HepG2 (cell line): ENCODE data around the gene CALML5. TPM values are rescaled to one million over a fixed set of nuclear protein-coding genes. Genes with fewer than 3 reads are reported as not detected.
A peak's percentile ranks its signal among the peaks of the same experiment; 100 is the strongest.

Experiments used
- ATAC-seq: fragments of 200-7000 bp; cut with Tn5 transposase; 3 replicates; pipeline ENCODE4 v1.9.1; 2020; ENCODE audit warnings: mild to moderate bottlenecking, moderate library complexity
- BruUV-seq: library from RNA; stranded (reverse); fragments of 400-500 nt; replicated peaks from 2 replicates; lab custom pipeline; 2021; lab: Mats Ljungman, UMichigan
- CTCF ChIA-PET: fragments of 300-600 bp; formaldehyde crosslinking; extraction: SDS; loops from one replicate; lab custom pipeline; 2021; ENCODE audit warnings: low total read pairs, inconsistent platforms, low intra/inter-chr PET ratio; lab: Yijun Ruan, JAX
- POLR2A ChIA-PET: fragments of 350-600 bp; sonication (Branson Sonifier 250); formaldehyde crosslinking; loops from one replicate; lab custom pipeline; 2020; ENCODE audit warnings: antibody characterized with exemption, inconsistent platforms; lab: Yijun Ruan, JAX
- DNase-seq: peaks from one replicate; pipeline ENCODE4 v3.0.0-alpha.2; 2015; ENCODE audit warnings: low spot score
- FAIRE-seq: peaks from 3 replicates; lab custom pipeline; 2011; peaks lifted over from hg19 to GRCh38; lab: Jason Lieb, UNC
- H2AFZ ChIP-seq: one replicate; pipeline ENCODE4 v1.6.1; 2011; ENCODE audit warnings: low read length, inconsistent platforms
- H3K27ac ChIP-seq: fragments of 300-600 bp; 3 replicates; pipeline ENCODE4 v1.8.0; 2011; ENCODE audit warnings: mixed run types, mild to moderate bottlenecking, mixed read lengths, low read length, inconsistent platforms; ENCODE audit not compliant: insufficient read depth; ENCODE audit errors: extremely low read length
- H3K27me3 ChIP-seq, 2 experiments: fragments of 200-600 bp in 1 of 2; 2 replicates in 1 of 2; 3 replicates in 1 of 2; pipeline versions ENCODE4 v1.6.0 to v1.8.0; 2011; ENCODE audit warnings: low read length in 2 of 2, mild to moderate bottlenecking in 2 of 2, moderate library complexity in 2 of 2, inconsistent platforms in 1 of 2; ENCODE audit not compliant: insufficient read depth in 2 of 2, control insufficient read depth in 1 of 2
- H3K36me3 ChIP-seq, 2 experiments: fragments of 200-600 bp in 1 of 2; replicated peaks in 1 of 2; 2 replicates in 1 of 2; 3 replicates in 1 of 2; pipeline versions ENCODE4 v1.5.1 to v1.8.0; 2011; ENCODE audit warnings: low read length in 2 of 2, inconsistent platforms in 1 of 2; ENCODE audit not compliant: insufficient read depth in 2 of 2, control insufficient read depth in 1 of 2
- H3K4me1 ChIP-seq: 2 replicates; pipeline ENCODE4 v1.5.1; 2012; ENCODE audit warnings: low read length, inconsistent platforms; ENCODE audit not compliant: insufficient read depth
- H3K4me2 ChIP-seq: 2 replicates; pipeline ENCODE4 v1.6.0; 2011; ENCODE audit warnings: low read depth, low read length, inconsistent platforms
- H3K4me3 ChIP-seq, 3 experiments: fragments of 200-600 bp in 1 of 3; sonication (generic), shearing (Covaris generic) in 1 of 3; replicated peaks in 1 of 3; 2 replicates each; pipeline ENCODE4 v1.5.1; 2011 to 2016; ENCODE audit warnings: low read length in 3 of 3, inconsistent platforms in 2 of 3, low read depth in 2 of 3, mild to moderate bottlenecking in 2 of 3, control low read depth in 1 of 3, mixed read lengths in 1 of 3; ENCODE audit not compliant: insufficient read depth in 1 of 3
- H3K79me2 ChIP-seq: one replicate; pipeline ENCODE4 v1.6.1; 2011; ENCODE audit warnings: low read length, inconsistent platforms; ENCODE audit not compliant: insufficient read depth
- H3K9ac ChIP-seq: 2 replicates; pipeline ENCODE4 v1.6.0; 2011; ENCODE audit warnings: mild to moderate bottlenecking, low read depth, low read length, inconsistent platforms; ENCODE audit not compliant: insufficient read depth
- H3K9me3 ChIP-seq: 2 replicates; pipeline ENCODE4 v1.5.1; 2012; ENCODE audit warnings: mild to moderate bottlenecking, low read length
- H4K20me1 ChIP-seq: 2 replicates; pipeline ENCODE4 v1.6.0; 2011; ENCODE audit warnings: inconsistent platforms, mild to moderate bottlenecking, low read length, moderate library complexity; ENCODE audit not compliant: insufficient read depth
- ATM ChIP-seq: fragments of 450-650 bp; IDR thresholded peaks from 2 replicates; pipeline ENCODE4 v1.7.1; 2017; ENCODE audit warnings: mild to moderate bottlenecking, borderline replicate concordance
- CEBPB ChIP-seq: IDR thresholded peaks from 2 replicates; pipeline ENCODE4 v1.6.1; 2011; ENCODE audit warnings: low read depth, low read length, improper control_type of control experiment, borderline replicate concordance
- RXRA ChIP-seq: sonication (generic); formaldehyde crosslinking; IDR thresholded peaks from 2 replicates; pipeline ENCODE4 v1.5.1; 2020; ENCODE audit warnings: missing genetic modification reagents
- TEAD3 ChIP-seq: optimal IDR thresholded peaks from 2 replicates; pipeline ENCODE3; 2016; ENCODE audit warnings: borderline replicate concordance
- WGBS: methylation state at CpG from one replicate; pipeline ENCODE4 v1.1.6; 2017; ENCODE audit warnings: low lambda C conversion rate; 5-methylcytosine and 5-hydroxymethylcytosine counted together
- in situ Hi-C: cut with HindIII; loops from 2 replicates; pipeline ENCODE4 v1.10.0; 2017; ENCODE audit warnings: low pct_unique_long_range_greater_than_20kb; ENCODE audit not compliant: extremely low pct_ligation_motif_present
- intact Hi-C: fragments of 100-400 bp; cut with micrococcal nuclease; formaldehyde crosslinking; loops from one replicate; pipeline ENCODE4 v1.10.0; 2022; ENCODE audit not compliant: unreplicated experiment
- polyA plus RNA-seq, 8 experiments: library from polyadenylated mRNA; depleted of rRNA in 3 of 8; stranded (reverse) in 7 of 8; unstranded in 1 of 8; fragments of >200 nt; fragmentation: Illumina TruSeq in 4 of 8; extraction: Trizol in 4 of 8; gene quantifications; 2 replicates each; pipeline versions ENCODE4 v1.2.1 to v1.2.3, GENCODE V29; 2011 to 2016; ENCODE audit warnings: low read depth in 4 of 8, missing spikeins in 1 of 8, mixed read lengths in 1 of 8; ENCODE audit not compliant: insufficient read depth in 1 of 8
- total RNA-seq, 5 experiments: library from RNA; depleted of rRNA; stranded (reverse); fragments of >200 nt; fragmentation: Illumina TruSeq; extraction: Trizol; gene quantifications; 2 replicates each; pipeline ENCODE4 v1.2.3, GENCODE V29; 2016; ENCODE audit warnings: low read depth in 1 of 5
- TF ChIP-seq, protein P1 (sequence below): sonication (generic); formaldehyde crosslinking; IDR thresholded peaks from 2 replicates; pipeline ENCODE4 v1.5.0; 2020; ENCODE audit warnings: mild to moderate bottlenecking, missing genetic modification reagents, moderate library complexity

Gene CALML5
- total and polyA plus RNA-seq, 2 of the 13 experiments (the other 11 are each of a cell fraction or from before 2014, with no cell fraction given): not detected

DNA sequence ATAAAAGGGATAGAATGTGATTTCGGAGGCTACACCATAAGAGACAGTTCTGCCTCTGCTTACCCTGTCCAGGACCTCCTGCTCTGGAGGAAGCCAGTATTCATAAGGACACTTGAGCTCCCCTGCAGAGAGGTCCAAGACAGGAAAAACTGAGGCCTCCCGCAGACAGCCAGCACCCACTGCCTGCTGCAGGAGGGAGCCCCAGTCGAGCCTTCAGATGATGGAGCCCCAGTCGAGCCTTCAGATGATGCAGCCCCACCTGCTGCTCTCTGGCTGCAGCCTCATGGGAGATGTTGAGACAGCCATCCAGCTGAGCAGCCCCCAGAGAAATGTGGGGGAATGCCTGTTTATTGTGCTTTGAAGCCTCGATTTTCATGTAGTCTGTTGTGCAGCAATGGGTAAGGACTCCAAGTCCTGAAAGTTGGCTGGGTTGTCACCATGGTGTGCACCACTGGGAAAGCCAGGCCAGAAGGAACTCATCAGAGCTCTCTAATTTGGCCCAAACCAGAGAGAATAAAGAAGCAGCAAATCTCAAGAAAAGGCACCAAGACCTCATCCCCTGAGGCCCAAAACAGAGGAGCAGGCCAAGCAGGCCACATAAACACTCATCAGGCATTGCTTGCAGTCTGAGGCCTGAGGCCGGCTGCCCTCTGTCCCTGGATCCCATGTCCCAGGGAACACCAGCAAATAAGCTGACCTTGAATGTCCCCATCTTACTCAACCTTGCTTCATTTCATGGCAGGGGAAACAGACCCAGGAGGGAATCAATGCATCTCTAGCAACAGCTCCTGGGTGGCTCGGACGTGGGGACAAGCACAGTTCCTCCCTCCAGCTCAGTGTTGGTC, 30.9 kb downstream of the CALML5 start:
- no peaks in the 10 kb centered on the region for H4K20me1 ChIP-seq
- no peaks in the 10 kb centered on the region for H3K36me3 ChIP-seq
- H3K9ac ChIP-seq: no peak overlapping the region
- DNase-seq (no peak), FAIRE-seq (no peak), ATAC-seq (peak; percentile 14)
- H2AFZ ChIP-seq: no peak overlapping the region
- 57% methylated on average over 7 of the region's 8 CpGs for WGBS
- H3K79me2 ChIP-seq: no peaks in the 10 kb centered on the region
- POLR2A ChIA-PET: interaction anchor here (2.3 kb wide), 1 partner anchor 22 kb away, joined by 12 read pairs; no protein-coding TSS in a partner anchor
- no peak overlapping the region for H3K4me3 ChIP-seq
- CTCF ChIA-PET: no interaction called here
- no TSS peak for BruUV-seq
- no peaks in the 10 kb centered on the region for H3K9me3 ChIP-seq
- intact Hi-C loops: no loop called here
- peaks cover 43% of the 10 kb centered on the region for H3K4me1 ChIP-seq
- H3K27me3 ChIP-seq: no peaks in the 10 kb centered on the region; a peak in 2 of 5 replicates
- TF ChIP-seq CEBPB (peak; percentile 67), ATM (no peak), RXRA (0 out of 2 replicates have a peak, but pooled peaks have one; percentile 31)
- no peak overlapping the region for H3K27ac ChIP-seq
- H3K4me2 ChIP-seq: peak overlapping the region; percentile 18; the same call in 1 of the 2 replicates
- in situ Hi-C loops: no loop called here

DNA sequence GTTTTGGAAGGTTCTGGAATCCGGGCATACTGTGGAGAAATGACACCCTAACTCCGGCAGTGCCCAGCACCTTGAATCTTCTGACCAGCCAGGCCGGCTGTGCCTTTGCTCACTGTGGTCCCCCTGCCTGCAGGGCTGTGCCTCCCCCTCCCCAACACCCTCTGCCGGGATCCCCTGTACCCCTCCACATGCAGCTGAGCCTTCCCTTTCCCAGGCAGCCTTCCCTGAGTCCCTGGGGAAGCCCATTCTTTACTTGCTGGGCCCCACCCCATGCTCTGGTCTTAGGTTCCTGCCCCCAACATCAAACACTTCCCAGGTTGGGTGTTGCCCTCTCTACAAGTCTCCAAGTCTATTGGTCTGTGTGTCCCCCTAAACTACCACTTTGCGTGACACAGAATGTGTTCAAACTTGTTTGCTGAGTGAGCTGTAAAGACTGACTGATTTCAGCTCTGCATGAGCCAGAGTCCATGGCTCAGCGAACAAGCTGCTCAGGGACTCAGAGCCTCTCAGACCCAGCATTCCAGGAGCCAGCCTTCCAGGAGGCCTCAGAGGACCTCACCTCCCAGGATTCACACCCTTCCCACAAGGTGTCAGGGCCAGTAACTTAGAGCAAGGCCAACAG, 31.6 kb downstream of the CALML5 start:
- DNase-seq: peak; percentile 38

More for the DNA sequence above, 31.6 kb downstream of the CALML5 start:
- 36% methylated on average over 5 of the region's 6 CpGs for WGBS
- no peaks in the 10 kb centered on the region for H3K79me2 ChIP-seq
- no TSS peak for BruUV-seq
- intact Hi-C loops: no loop called here
- peak; percentile 52 for TF ChIP-seq TEAD3 (CRISPR knock-in tag)
- TF ChIP-seq, protein P1, sequence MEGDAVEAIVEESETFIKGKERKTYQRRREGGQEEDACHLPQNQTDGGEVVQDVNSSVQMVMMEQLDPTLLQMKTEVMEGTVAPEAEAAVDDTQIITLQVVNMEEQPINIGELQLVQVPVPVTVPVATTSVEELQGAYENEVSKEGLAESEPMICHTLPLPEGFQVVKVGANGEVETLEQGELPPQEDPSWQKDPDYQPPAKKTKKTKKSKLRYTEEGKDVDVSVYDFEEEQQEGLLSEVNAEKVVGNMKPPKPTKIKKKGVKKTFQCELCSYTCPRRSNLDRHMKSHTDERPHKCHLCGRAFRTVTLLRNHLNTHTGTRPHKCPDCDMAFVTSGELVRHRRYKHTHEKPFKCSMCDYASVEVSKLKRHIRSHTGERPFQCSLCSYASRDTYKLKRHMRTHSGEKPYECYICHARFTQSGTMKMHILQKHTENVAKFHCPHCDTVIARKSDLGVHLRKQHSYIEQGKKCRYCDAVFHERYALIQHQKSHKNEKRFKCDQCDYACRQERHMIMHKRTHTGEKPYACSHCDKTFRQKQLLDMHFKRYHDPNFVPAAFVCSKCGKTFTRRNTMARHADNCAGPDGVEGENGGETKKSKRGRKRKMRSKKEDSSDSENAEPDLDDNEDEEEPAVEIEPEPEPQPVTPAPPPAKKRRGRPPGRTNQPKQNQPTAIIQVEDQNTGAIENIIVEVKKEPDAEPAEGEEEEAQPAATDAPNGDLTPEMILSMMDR (CRISPR knock-in tag): no peak
- TF ChIP-seq, all 625 proteins: peak for 1
- Histone ChIP-seq H3K27me3 (no peaks in the 10 kb centered on the region; a peak in 2 of 5 replicates), H3K9ac (no peak overlapping the region), H2AFZ (no peak overlapping the region), H4K20me1 (no peaks in the 10 kb centered on the region), H3K4me2 (peak overlapping the region; percentile 2), H3K4me1 (peaks cover 43% of the 10 kb centered on the region), H3K9me3 (no peaks in the 10 kb centered on the region), H3K27ac (no peak overlapping the region), H3K4me3 (no peak overlapping the region), H3K36me3 (no peaks in the 10 kb centered on the region)
- ChIA-PET CTCF (no interaction called here), POLR2A (interaction anchor here (0.7 to 2.3 kb wide), 3 partner anchors 21 to 113 kb away, joined by 3 to 12 read pairs (median 7); no protein-coding TSS in a partner anchor)
- ATAC-seq (peak; percentile 42), FAIRE-seq (no peak)
- in situ Hi-C loops: no loop called here
